GM18909 (cell line): ENCODE data around the gene UIMC1.

Experiments
- ATAC-seq: cut with Tn5 transposase; IDR thresholded peaks from one replicate; pipeline ENCODE4 v1.9.1; 2021; ENCODE audit warnings: mild to moderate bottlenecking; ENCODE audit not compliant: unreplicated experiment, poor library complexity

Gene UIMC1

GRCh38 chr5:176906796-176907195 lies 99.8 kb downstream of the UIMC1 start:
- ATAC-seq: no peak

- ATAC-seq: no peak
Measured at GRCh38 chr5:176906126-176906525, 100.5 kb downstream of the UIMC1 start.

- ATAC-seq: no peak
Measured at GRCh38 chr5:176904276-176904675, 102.3 kb downstream of the UIMC1 start.

GRCh38 chr5:176902911-176903664 lies 103.5 kb downstream of the UIMC1 start:
- ATAC-seq: no peak

GRCh38 chr5:176902102-176902814 lies 104.3 kb downstream of the UIMC1 start:
- ATAC-seq: no peak

- peak; percentile 55 for ATAC-seq
Measured at GRCh38 chr5:176901260-176902101, 105.1 kb downstream of the UIMC1 start.

GRCh38 chr5:176900780-176901204 lies 105.8 kb downstream of the UIMC1 start:
- no peak for ATAC-seq

GRCh38 chr5:176899946-176900779 lies 106.4 kb downstream of the UIMC1 start:
- ATAC-seq: no peak

- no peak for ATAC-seq
Measured at GRCh38 chr5:176899296-176899891, 107.2 kb downstream of the UIMC1 start, which contains the start of gene HK3. Gene HK3, minus strand, starts transcription at chr5:176899346. Its CDS starts 3,187 bp downstream, at chr5:176896159.

- no peak for ATAC-seq
Measured at GRCh38 chr5:176897263-176897662, 109.3 kb downstream of the UIMC1 start.

- no peak for ATAC-seq
Measured at GRCh38 chr5:176895831-176896230, 110.7 kb downstream of the UIMC1 start.

GRCh38 chr5:176894298-176894697 lies 112.3 kb downstream of the UIMC1 start:
- no peak for ATAC-seq

GRCh38 chr5:176892663-176893062 lies 113.9 kb downstream of the UIMC1 start:
- ATAC-seq: no peak

- ATAC-seq: no peak
Measured at GRCh38 chr5:176891331-176891958, 115.1 kb downstream of the UIMC1 start.

GRCh38 chr5:176890455-176891330 lies 115.9 kb downstream of the UIMC1 start:
- ATAC-seq: no peak

GRCh38 chr5:176889321-176890280 lies 117.0 kb downstream of the UIMC1 start:
- no peak for ATAC-seq

GRCh38 chr5:176888865-176889165 lies 117.8 kb downstream of the UIMC1 start:
- ATAC-seq: no peak
